Thyroid gland (tissue), 4 donors: ENCODE data around the gene TCF7L1. TPM values are rescaled to one million over a fixed set of nuclear protein-coding genes. Genes with fewer than 3 reads are reported as not detected.

Experiments used
- DNase-seq, 2 donors: peaks; one replicate each; pipeline ENCODE4 v3.0.0-alpha.2; 2019
- H3K27ac ChIP-seq, 3 donors: fragments of 200-600 bp; sonication (generic); 1 replicate in 2 of 3; 2 replicates in 1 of 3; pipeline ENCODE4 v1.5.1; 2016 to 2019; ENCODE audit warnings: mild to moderate bottlenecking in 1 of 3, moderate library complexity in 1 of 3
- H3K27me3 ChIP-seq: fragments of 200-600 bp; sonication (generic); one replicate; pipeline ENCODE4 v1.5.1; 2019
- H3K36me3 ChIP-seq, 2 donors: fragments of 200-600 bp; sonication (generic); one replicate each; pipeline ENCODE4 v1.5.1; 2016 to 2019
- H3K4me1 ChIP-seq, 2 donors: fragments of 200-600 bp; sonication (generic); one replicate each; pipeline ENCODE4 v1.5.1; 2017 to 2019
- H3K4me3 ChIP-seq, 3 donors: fragments of 200-600 bp; sonication (generic); replicated peaks in 1 of 3; 1 replicate in 2 of 3; 2 replicates in 1 of 3; pipeline ENCODE4 v1.5.1; 2016; ENCODE audit warnings: mild to moderate bottlenecking in 1 of 3
- H3K9me3 ChIP-seq: fragments of 200-600 bp; sonication (generic); one replicate; pipeline ENCODE4 v1.5.1; 2017
- CTCF ChIP-seq, 6 experiments: fragments of 200-600 bp in 3 of 6; fragments of 450-650 bp in 3 of 6; sonication (generic) in 3 of 6; IDR thresholded peaks; one replicate each; pipeline ENCODE4 v1.5.1; 2016 to 2019; ENCODE audit warnings: antibody characterized with exemption in 6 of 6, mild to moderate bottlenecking in 2 of 6, inconsistent platforms in 1 of 6, moderate library complexity in 1 of 6
- POLR2A ChIP-seq, 2 donors: fragments of 450-650 bp; IDR thresholded peaks; one replicate each; pipeline ENCODE4 v1.6.1; 2017; ENCODE audit warnings: antibody characterized with exemption in 2 of 2, mild to moderate bottlenecking in 2 of 2, moderate library complexity in 1 of 2
- WGBS, 2 donors: methylation state at CpG; one replicate each; pipeline ENCODE4 v1.1.5; 2017; 5-methylcytosine and 5-hydroxymethylcytosine counted together
- intact Hi-C: fragments of 100-400 bp; cut with DNase I; formaldehyde crosslinking; loops from one replicate; pipeline ENCODE4 v1.15.1; 2023
- total RNA-seq, 4 donors: library from RNA; depleted of rRNA; stranded (reverse); fragments of >200 nt; gene quantifications; one replicate each; pipeline ENCODE4 v1.2.3, GENCODE V29; 2016

Gene TCF7L1
- total RNA-seq, 4 donors from 2014 or later = 3.1 to 12.1 (median 8.7) TPM

GRCh38 chr2:85180322-85181133, 47.3 kb downstream of the TCF7L1 start:
- no peak for TF ChIP-seq POLR2A (IDR thresholded peaks at IDR 0.05)
- H3K36me3 ChIP-seq = no peaks in the 10 kb centered on the region
- peak overlapping the region in 2 of 3 donors; percentile 37 to 42 for H3K27ac ChIP-seq
- H3K27me3 ChIP-seq = no peaks in the 10 kb centered on the region
- H3K4me1 ChIP-seq = peaks cover 52 to 65% of the 10 kb centered on the region in 2 donors
- intact Hi-C loops = no loop called here
- WGBS, 2 donors = 54 to 64% methylated on average over 12 of the region's 12 CpGs
- no peaks in the 10 kb centered on the region for H3K9me3 ChIP-seq
- DNase-seq = peak; percentile 51 to 63
- H3K4me3 ChIP-seq = no peak overlapping the region

GRCh38 chr2:85181134-85181631, 48.0 kb downstream of the TCF7L1 start:
- WGBS, 2 donors = 70% methylated on average over 5 of the region's 5 CpGs
- no peak for TF ChIP-seq POLR2A (IDR thresholded peaks at IDR 0.05)
- peak in 2 of 6 experiments; percentile 10 to 15 for TF ChIP-seq CTCF (IDR thresholded peaks at IDR 0.05)
- Histone ChIP-seq H3K27me3 (no peaks in the 10 kb centered on the region), H3K4me1 (peaks cover 46 to 59% of the 10 kb centered on the region in 2 donors), H3K27ac (peak overlapping the region in 2 of 3 donors; percentile 37 to 42), H3K36me3 (no peaks in the 10 kb centered on the region), H3K4me3 (no peak overlapping the region), H3K9me3 (no peaks in the 10 kb centered on the region)
- intact Hi-C loops = no loop called here
- no peak for DNase-seq

- no peaks in the 10 kb centered on the region for H3K9me3 ChIP-seq
- 93 to 95% methylated on average over 11 of the region's 11 CpGs for WGBS, 2 donors
- peak overlapping the region in 2 of 3 donors; percentile 37 to 42 for H3K27ac ChIP-seq
- no peak for TF ChIP-seq POLR2A (IDR thresholded peaks at IDR 0.05)
- TF ChIP-seq CTCF (IDR thresholded peaks at IDR 0.05) = no peak
- H3K4me1 ChIP-seq = peaks cover 46 to 51% of the 10 kb centered on the region in 2 donors
- H3K4me3 ChIP-seq = no peak overlapping the region
- intact Hi-C loops = no loop called here
- no peaks in the 10 kb centered on the region for H3K27me3 ChIP-seq
- DNase-seq = no peak
- H3K36me3 ChIP-seq = no peaks in the 10 kb centered on the region
Observed at GRCh38 chr2:85181844-85182456, 48.8 kb downstream of the TCF7L1 start.

- H3K4me3 ChIP-seq = no peak overlapping the region
- no peak for DNase-seq
- no peak for TF ChIP-seq POLR2A (IDR thresholded peaks at IDR 0.05)
- TF ChIP-seq CTCF (IDR thresholded peaks at IDR 0.05) = no peak
- H3K9me3 ChIP-seq = no peaks in the 10 kb centered on the region
- H3K4me1 ChIP-seq = peaks cover 43% of the 10 kb centered on the region in 2 donors
- intact Hi-C loops = no loop called here
- H3K36me3 ChIP-seq = no peaks in the 10 kb centered on the region
- no peaks in the 10 kb centered on the region for H3K27me3 ChIP-seq
- 94 to 96% methylated on average over 3 of the region's 3 CpGs for WGBS, 2 donors
- no peak overlapping the region for H3K27ac ChIP-seq
Observed at GRCh38 chr2:85183076-85183475, 49.9 kb downstream of the TCF7L1 start.

GRCh38 chr2:85183479-85183878, 50.3 kb downstream of the TCF7L1 start:
- no peak overlapping the region for H3K4me3 ChIP-seq
- intact Hi-C loops = no loop called here
- WGBS, 2 donors = 83 to 85% methylated on average over 4 of the region's 4 CpGs
- TF ChIP-seq CTCF (IDR thresholded peaks at IDR 0.05) (no peak), POLR2A (IDR thresholded peaks at IDR 0.05) (no peak)
- peaks cover 42 to 43% of the 10 kb centered on the region in 2 donors for H3K4me1 ChIP-seq
- no peak for DNase-seq
- H3K27ac ChIP-seq = no peak overlapping the region
- H3K9me3 ChIP-seq = no peaks in the 10 kb centered on the region
- H3K27me3 ChIP-seq = no peaks in the 10 kb centered on the region
- no peaks in the 10 kb centered on the region for H3K36me3 ChIP-seq
